ENCODE results near the gene FLNC. TPM values are rescaled to one million over a fixed set of nuclear protein-coding genes. Genes with fewer than 3 reads are reported as not detected.
A peak's percentile ranks its signal among the peaks of the same experiment; 100 is the strongest.

Gene FLNC
- total and polyA plus RNA-seq, 9 of the 15 experiments (the other 6 are each of a cell fraction or from before 2014, with no cell fraction given) = 0.90 to 155 (median 28.8) TPM

DNA sequence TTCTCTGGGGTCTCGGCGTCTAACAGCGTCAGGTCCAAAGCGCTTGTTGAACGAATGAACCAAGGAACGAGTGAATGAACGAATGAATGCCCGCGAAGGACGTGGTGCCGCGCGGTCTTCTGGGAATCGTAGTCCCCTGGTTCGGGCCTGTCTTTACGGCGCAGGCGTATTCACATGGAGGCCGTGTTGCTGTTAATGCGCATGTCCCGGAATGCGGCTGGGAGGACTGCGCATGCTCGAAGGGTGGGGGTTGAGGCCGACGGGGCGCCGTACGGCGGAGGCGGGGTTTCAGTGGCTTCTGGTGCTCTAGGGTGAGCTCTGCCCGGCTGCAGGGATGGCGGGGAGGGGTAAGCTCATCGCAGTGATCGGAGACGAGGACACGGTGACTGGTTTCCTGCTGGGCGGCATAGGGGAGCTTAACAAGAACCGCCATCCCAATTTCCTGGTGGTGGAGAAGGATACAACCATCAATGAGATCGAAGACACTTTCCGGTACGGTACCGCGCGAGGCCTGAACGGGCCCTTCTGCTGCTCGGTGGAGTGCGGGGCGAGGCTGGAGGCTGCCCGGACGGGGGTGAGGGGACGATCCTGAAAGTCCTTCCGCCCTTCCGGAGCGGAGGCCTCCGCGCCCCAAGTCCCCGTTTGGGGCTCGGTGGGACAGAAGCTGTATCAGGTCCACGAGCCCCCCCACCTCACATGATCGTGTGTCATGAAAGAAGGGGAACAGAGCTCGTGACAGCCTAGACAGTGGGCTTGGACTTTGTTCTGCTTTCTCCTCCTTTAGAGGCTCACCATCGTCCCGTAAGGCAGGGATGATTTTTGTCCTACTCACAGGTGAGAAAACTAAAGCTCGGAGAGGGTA lies 32.6 kb downstream of the FLNC start, which contains the start of gene ATP6V1F (continued):
- no peak for TF ChIP-seq SMARCB1 (IDR thresholded peaks at IDR 0.05; ENCODE audit: insufficient read length, low read depth)
- TF ChIP-seq ARID1B (IDR thresholded peaks at IDR 0.05) = peak; percentile 34; the same call in 1 of the 2 replicates
- TF ChIP-seq ZNF431 (CRISPR knock-in tag; IDR thresholded peaks at IDR 0.05) = peak; percentile 68; the same call in 1 of the 2 replicates
- TF ChIP-seq SPI1 (IDR thresholded peaks at IDR 0.05; ENCODE audit: borderline replicate concordance, low read depth, low read length) = 0 out of 2 replicates have a peak, but pooled peaks have one; percentile 22
- TF ChIP-seq HNRNPUL1 (IDR thresholded peaks at IDR 0.05; ENCODE audit: low read length) = no peak
- TF ChIP-seq, protein P1, sequence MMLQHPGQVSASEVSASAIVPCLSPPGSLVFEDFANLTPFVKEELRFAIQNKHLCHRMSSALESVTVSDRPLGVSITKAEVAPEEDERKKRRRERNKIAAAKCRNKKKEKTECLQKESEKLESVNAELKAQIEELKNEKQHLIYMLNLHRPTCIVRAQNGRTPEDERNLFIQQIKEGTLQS (IDR thresholded peaks at IDR 0.05) = no peak
- TF ChIP-seq, protein P1 (CRISPR knock-in tag; conservative IDR thresholded peaks at IDR 0.05) = peak; percentile 63; the same call in 1 of the 2 replicates
- no peak for TF ChIP-seq SMAD1 (IDR thresholded peaks at IDR 0.05; ENCODE audit: low read depth, low read length, partially characterized antibody)
- no peak for TF ChIP-seq FOXJ3 (CRISPR knock-in tag; IDR thresholded peaks at IDR 0.05)
- TF ChIP-seq MEIS2 (IDR thresholded peaks at IDR 0.05; ENCODE audit: partially characterized antibody) = peak; percentile 95
- TF ChIP-seq, protein P2, sequence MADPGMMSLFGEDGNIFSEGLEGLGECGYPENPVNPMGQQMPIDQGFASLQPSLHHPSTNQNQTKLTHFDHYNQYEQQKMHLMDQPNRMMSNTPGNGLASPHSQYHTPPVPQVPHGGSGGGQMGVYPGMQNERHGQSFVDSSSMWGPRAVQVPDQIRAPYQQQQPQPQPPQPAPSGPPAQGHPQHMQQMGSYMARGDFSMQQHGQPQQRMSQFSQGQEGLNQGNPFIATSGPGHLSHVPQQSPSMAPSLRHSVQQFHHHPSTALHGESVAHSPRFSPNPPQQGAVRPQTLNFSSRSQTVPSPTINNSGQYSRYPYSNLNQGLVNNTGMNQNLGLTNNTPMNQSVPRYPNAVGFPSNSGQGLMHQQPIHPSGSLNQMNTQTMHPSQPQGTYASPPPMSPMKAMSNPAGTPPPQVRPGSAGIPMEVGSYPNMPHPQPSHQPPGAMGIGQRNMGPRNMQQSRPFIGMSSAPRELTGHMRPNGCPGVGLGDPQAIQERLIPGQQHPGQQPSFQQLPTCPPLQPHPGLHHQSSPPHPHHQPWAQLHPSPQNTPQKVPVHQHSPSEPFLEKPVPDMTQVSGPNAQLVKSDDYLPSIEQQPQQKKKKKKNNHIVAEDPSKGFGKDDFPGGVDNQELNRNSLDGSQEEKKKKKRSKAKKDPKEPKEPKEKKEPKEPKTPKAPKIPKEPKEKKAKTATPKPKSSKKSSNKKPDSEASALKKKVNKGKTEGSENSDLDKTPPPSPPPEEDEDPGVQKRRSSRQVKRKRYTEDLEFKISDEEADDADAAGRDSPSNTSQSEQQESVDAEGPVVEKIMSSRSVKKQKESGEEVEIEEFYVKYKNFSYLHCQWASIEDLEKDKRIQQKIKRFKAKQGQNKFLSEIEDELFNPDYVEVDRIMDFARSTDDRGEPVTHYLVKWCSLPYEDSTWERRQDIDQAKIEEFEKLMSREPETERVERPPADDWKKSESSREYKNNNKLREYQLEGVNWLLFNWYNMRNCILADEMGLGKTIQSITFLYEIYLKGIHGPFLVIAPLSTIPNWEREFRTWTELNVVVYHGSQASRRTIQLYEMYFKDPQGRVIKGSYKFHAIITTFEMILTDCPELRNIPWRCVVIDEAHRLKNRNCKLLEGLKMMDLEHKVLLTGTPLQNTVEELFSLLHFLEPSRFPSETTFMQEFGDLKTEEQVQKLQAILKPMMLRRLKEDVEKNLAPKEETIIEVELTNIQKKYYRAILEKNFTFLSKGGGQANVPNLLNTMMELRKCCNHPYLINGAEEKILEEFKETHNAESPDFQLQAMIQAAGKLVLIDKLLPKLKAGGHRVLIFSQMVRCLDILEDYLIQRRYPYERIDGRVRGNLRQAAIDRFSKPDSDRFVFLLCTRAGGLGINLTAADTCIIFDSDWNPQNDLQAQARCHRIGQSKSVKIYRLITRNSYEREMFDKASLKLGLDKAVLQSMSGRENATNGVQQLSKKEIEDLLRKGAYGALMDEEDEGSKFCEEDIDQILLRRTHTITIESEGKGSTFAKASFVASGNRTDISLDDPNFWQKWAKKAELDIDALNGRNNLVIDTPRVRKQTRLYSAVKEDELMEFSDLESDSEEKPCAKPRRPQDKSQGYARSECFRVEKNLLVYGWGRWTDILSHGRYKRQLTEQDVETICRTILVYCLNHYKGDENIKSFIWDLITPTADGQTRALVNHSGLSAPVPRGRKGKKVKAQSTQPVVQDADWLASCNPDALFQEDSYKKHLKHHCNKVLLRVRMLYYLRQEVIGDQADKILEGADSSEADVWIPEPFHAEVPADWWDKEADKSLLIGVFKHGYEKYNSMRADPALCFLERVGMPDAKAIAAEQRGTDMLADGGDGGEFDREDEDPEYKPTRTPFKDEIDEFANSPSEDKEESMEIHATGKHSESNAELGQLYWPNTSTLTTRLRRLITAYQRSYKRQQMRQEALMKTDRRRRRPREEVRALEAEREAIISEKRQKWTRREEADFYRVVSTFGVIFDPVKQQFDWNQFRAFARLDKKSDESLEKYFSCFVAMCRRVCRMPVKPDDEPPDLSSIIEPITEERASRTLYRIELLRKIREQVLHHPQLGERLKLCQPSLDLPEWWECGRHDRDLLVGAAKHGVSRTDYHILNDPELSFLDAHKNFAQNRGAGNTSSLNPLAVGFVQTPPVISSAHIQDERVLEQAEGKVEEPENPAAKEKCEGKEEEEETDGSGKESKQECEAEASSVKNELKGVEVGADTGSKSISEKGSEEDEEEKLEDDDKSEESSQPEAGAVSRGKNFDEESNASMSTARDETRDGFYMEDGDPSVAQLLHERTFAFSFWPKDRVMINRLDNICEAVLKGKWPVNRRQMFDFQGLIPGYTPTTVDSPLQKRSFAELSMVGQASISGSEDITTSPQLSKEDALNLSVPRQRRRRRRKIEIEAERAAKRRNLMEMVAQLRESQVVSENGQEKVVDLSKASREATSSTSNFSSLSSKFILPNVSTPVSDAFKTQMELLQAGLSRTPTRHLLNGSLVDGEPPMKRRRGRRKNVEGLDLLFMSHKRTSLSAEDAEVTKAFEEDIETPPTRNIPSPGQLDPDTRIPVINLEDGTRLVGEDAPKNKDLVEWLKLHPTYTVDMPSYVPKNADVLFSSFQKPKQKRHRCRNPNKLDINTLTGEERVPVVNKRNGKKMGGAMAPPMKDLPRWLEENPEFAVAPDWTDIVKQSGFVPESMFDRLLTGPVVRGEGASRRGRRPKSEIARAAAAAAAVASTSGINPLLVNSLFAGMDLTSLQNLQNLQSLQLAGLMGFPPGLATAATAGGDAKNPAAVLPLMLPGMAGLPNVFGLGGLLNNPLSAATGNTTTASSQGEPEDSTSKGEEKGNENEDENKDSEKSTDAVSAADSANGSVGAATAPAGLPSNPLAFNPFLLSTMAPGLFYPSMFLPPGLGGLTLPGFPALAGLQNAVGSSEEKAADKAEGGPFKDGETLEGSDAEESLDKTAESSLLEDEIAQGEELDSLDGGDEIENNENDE (IDR thresholded peaks at IDR 0.05; ENCODE audit: low read depth, low read length) = peak; percentile 60
- TF ChIP-seq TEAD1 (CRISPR knock-in tag; IDR thresholded peaks at IDR 0.05) = peak; percentile 83 to 99
- TF ChIP-seq ZNF347 (CRISPR knock-in tag; IDR thresholded peaks at IDR 0.05; ENCODE audit: low read depth) = no peak
- TF ChIP-seq MCM5 (IDR thresholded peaks at IDR 0.05; ENCODE audit: low read depth) = no peak
- no peak for TF ChIP-seq ETV5 (CRISPR knock-in tag; IDR thresholded peaks at IDR 0.05; ENCODE audit: low read depth)
- no peak for TF ChIP-seq ZNF707 (CRISPR knock-in tag; conservative IDR thresholded peaks at IDR 0.05)
